Naive thymus-derived CD4-positive, alpha-beta T cell (primary cell): ENCODE measurements around the gene SIK3. TPM values are rescaled to one million over a fixed set of nuclear protein-coding genes. Genes with fewer than 3 reads are reported as not detected.

ENCODE experiments used
- ATAC-seq: fragments of 150-1000 bp; cut with Tn5 transposase; 2 replicates; pipeline ENCODE4 v1.10.0; 2021; ENCODE audit warnings: mild to moderate bottlenecking, moderate library complexity
- CTCF ChIA-PET: fragments of 350-600 bp; sonication (Branson Sonifier 250); formaldehyde crosslinking; loops from one replicate; lab custom pipeline; 2021; ENCODE audit warnings: antibody characterized with exemption; lab: Charles Lee
- POLR2A ChIA-PET: fragments of 350-600 bp; sonication (Branson Sonifier 250); formaldehyde crosslinking; loops from one replicate; lab custom pipeline; 2021; ENCODE audit warnings: antibody characterized with exemption, inconsistent platforms; lab: Charles Lee
- DNase-seq, 9 donors: peaks; one replicate each; pipeline versions ENCODE4 v3.0.0 to v3.0.0-alpha.2; 2020 to 2022; ENCODE audit warnings: mixed read lengths in 1 of 9
- H3K27ac ChIP-seq: one replicate; pipeline ENCODE4 v1.7.0; 2013; ENCODE audit warnings: mild to moderate bottlenecking, low read depth, low read length, moderate library complexity
- H3K27me3 ChIP-seq, 2 donors: one replicate each; pipeline ENCODE4 v1.7.0; 2013; ENCODE audit warnings: low read length in 2 of 2, mild to moderate bottlenecking in 2 of 2, moderate library complexity in 2 of 2; ENCODE audit not compliant: control insufficient read depth in 2 of 2, insufficient read depth in 2 of 2
- H3K36me3 ChIP-seq, 3 experiments: 1 replicate in 2 of 3; 2 replicates in 1 of 3; pipeline ENCODE4 v1.7.0; 2013; ENCODE audit warnings: low read length in 3 of 3, mild to moderate bottlenecking in 3 of 3, moderate library complexity in 1 of 3; ENCODE audit not compliant: insufficient read depth in 3 of 3, control insufficient read depth in 2 of 3
- H3K4me1 ChIP-seq, 2 donors: one replicate each; pipeline ENCODE4 v1.7.0; 2013; ENCODE audit warnings: low read length in 2 of 2, mild to moderate bottlenecking in 2 of 2, moderate library complexity in 1 of 2; ENCODE audit not compliant: control insufficient read depth in 2 of 2, insufficient read depth in 2 of 2
- H3K4me3 ChIP-seq: 2 replicates; pipeline ENCODE4 v1.7.0; 2013; ENCODE audit warnings: mild to moderate bottlenecking, low read length
- H3K9me3 ChIP-seq, 3 experiments: 1 replicate in 2 of 3; 2 replicates in 1 of 3; pipeline ENCODE4 v1.7.0; 2013; ENCODE audit warnings: low read length in 3 of 3; ENCODE audit not compliant: control insufficient read depth in 2 of 3
- H3K27ac Mint-ChIP-seq, 9 donors: one replicate each; pipeline ENCODE4 v1.8.0; 2020 to 2022; ENCODE audit warnings: mixed read lengths in 9 of 9, mild to moderate bottlenecking in 8 of 9, moderate library complexity in 5 of 9, inconsistent platforms in 2 of 9
- H3K27me3 Mint-ChIP-seq, 5 donors: one replicate each; pipeline ENCODE4 v1.8.0; 2021 to 2022; ENCODE audit warnings: mixed read lengths in 5 of 5, mild to moderate bottlenecking in 1 of 5
- H3K36me3 Mint-ChIP-seq, 5 donors: one replicate each; pipeline ENCODE4 v1.8.0; 2020 to 2022; ENCODE audit warnings: mixed read lengths in 5 of 5, mild to moderate bottlenecking in 3 of 5, inconsistent platforms in 1 of 5
- H3K4me1 Mint-ChIP-seq, 7 donors: one replicate each; pipeline ENCODE4 v1.8.0; 2020 to 2022; ENCODE audit warnings: mixed read lengths in 7 of 7, mild to moderate bottlenecking in 3 of 7, inconsistent platforms in 1 of 7
- H3K4me3 Mint-ChIP-seq, 10 donors: one replicate each; pipeline ENCODE4 v1.8.0; 2020 to 2022; ENCODE audit warnings: mild to moderate bottlenecking in 10 of 10, mixed read lengths in 10 of 10, moderate library complexity in 6 of 10, inconsistent platforms in 2 of 10
- H3K9me3 Mint-ChIP-seq, 11 donors: one replicate each; pipeline ENCODE4 v1.8.0; 2020 to 2022; ENCODE audit warnings: mixed read lengths in 11 of 11, mild to moderate bottlenecking in 4 of 11, inconsistent platforms in 1 of 11, moderate library complexity in 1 of 11
- intact Hi-C, 2 donors: fragments of 100-400 bp; cut with micrococcal nuclease; formaldehyde crosslinking; loops; one replicate each; pipeline ENCODE4 v1.15.1; 2023
- polyA plus RNA-seq, 2 donors: library from polyadenylated mRNA; unstranded; fragments of 300-500 nt; fragmentation: Illumina TruSeq; gene quantifications; one replicate each; pipeline ENCODE4 v1.2.3, GENCODE V29; 2021
- total RNA-seq, 6 experiments: library from RNA in 5 of 6; stranded (reverse) in 5 of 6; gene quantifications; 1 replicate in 5 of 6; 2 replicates in 1 of 6; pipeline ENCODE4 v1.2.3 and lab custom pipeline; 2021 to 2026

Gene SIK3
- total RNA-seq: 10 to 100 TPM; 34.4 to 85.2 (median 67.0) TPM
- 10 to 100 TPM; 13.3 to 24.0 TPM for polyA plus RNA-seq
- 84.0 reads per million, percentile 81 among the genes with 10 or more reads in this experiment for total RNA-seq (lab: John Stamatoyannopoulos, UW)

DNA sequence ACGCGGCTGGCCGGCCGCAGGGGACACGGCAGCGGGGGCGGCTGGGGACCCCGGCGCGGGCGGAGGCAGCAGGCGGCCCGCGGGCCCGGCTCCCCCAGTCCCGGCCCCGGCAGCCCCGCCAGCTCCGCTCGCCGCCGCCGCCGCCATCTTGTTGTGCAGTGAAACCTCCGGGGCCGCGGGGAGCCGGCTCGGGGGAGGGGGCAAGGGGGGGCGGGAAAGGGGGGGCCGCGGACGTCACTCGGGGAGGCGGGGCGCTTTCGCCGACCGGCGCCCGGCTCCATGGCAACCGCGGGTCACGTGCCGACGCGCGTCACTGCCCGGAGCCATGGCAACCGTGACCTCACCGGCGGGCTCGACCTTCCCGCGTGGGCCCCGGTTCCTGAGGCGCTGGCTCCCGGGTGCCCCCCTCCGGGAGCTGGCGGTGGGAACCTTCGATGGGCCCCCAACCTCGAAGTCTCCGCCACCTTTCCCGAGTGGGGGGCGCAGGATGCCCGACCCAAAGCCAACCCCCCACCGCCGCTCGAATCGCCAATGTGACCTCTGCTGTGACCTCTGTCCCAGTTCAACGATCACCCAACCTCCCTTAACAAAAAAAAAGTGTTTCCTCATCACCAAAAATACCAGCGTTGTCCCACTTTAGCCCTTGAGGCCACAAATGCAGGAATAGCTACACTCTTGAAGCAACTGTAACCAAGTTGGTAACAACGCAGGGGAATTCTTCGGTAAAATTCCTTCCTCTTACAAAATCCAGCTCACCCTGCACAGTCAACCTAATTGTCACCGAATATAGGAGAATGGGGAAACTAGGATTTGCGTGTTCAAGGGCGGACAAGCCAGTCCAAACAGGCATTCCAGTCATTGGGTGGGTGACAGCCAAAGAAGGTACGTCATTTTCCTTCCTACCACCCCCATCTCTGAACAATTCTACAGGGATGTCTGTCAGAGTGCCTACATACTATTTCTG is at the start of gene SIK3:
TSS of gene SIK3 (minus strand) at position 160 of the 964 bp plus-strand sequence. CDS start at position 147, 13 bp downstream.
- peak within 1 kb of the TSS; percentile 91 to 97 (median 95) for H3K4me3 Mint-ChIP-seq
- ATAC-seq (peak; percentile 89), DNase-seq (peak; percentile 90 to 94 (median 91))
- H3K4me1 Mint-ChIP-seq: peaks cover 30 to 59% (median 50%) of the 10 kb centered on the region in 7 donors
- intact Hi-C loops: loop anchor here (1.0 to 5.0 kb wide), 11 partner anchors 44 to 326 kb away; partner anchors contain the start of genes PAFAH1B2 (in 2 of the 2), APOA1 (in 1 of the 2), BUD13 (in 1 of the 2) and ZPR1 (in 1 of the 2)
- no peaks in the 10 kb centered on the region for H3K27me3 ChIP-seq
- peaks cover 0 to 3% (median 0%) of the 10 kb centered on the region in 5 donors for H3K27me3 Mint-ChIP-seq
- ChIA-PET CTCF (interaction anchor here (0.6 to 1.8 kb wide), 9 partner anchors 58 to 1514 kb away, joined by 3 to 10 read pairs (median 4); partner anchors contain the start of gene APOA5), POLR2A (interaction anchor here (0.6 to 3.9 kb wide), 17 partner anchors 8 to 326 kb away, joined by 3 to 40 read pairs (median 3); partner anchors contain the start of genes APOA5, BUD13 and ZPR1)
- peaks cover 27 to 29% of the 10 kb centered on the region in 2 donors for H3K4me1 ChIP-seq
- H3K9me3 Mint-ChIP-seq: peaks cover 0 to 5% (median 0%) of the 10 kb centered on the region in 11 donors
- H3K36me3 ChIP-seq: no peaks in the 10 kb centered on the region
- no peaks in the 10 kb centered on the region for H3K9me3 ChIP-seq
- peaks cover 0 to 4% (median 0%) of the 10 kb centered on the region in 5 donors for H3K36me3 Mint-ChIP-seq
- H3K27ac Mint-ChIP-seq: peak within 1 kb of the TSS; percentile 95 to 100 (median 98)
- peak within 1 kb of the TSS; percentile 99 for H3K27ac ChIP-seq
- peak within 1 kb of the TSS; percentile 68 for H3K4me3 ChIP-seq

DNA sequence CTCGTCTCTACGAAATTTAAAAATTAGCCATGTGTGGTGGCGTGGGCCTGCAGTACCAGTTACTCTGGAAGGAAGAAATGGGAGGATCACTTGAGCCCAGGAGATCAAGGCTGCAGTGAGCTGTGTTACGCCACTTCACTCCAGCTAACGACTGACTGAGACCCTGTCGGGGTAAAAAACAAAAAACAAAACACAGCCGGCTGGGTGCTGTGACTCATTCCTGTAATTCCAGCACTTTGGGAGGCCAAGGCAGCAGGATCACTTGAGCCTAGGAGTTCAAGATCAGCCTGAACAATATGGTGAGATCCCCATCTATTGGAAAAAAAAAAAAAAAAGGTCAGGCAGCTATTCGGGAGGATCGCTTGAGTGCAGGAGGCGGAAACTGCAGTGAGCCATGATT is 48.3 kb upstream of the SIK3 start:
- H3K36me3 Mint-ChIP-seq: peaks cover 4 to 12% (median 5%) of the 10 kb centered on the region in 5 donors
- H3K9me3 Mint-ChIP-seq: no peaks in the 10 kb centered on the region
- peak overlapping the region in 5 of 9 donors; percentile 30 to 97 (median 75) for H3K27ac Mint-ChIP-seq
- Histone ChIP-seq H3K36me3 (peaks cover 0 to 10% (median 0%) of the 10 kb centered on the region in 3 experiments), H3K4me3 (no peak overlapping the region), H3K4me1 (peaks cover 10 to 13% of the 10 kb centered on the region in 2 donors), H3K27me3 (no peaks in the 10 kb centered on the region), H3K9me3 (no peaks in the 10 kb centered on the region), H3K27ac (peak overlapping the region; percentile 14)
- DNase-seq (no peak), ATAC-seq (no peak)
- intact Hi-C loops: no loop called here
- CTCF ChIA-PET: interaction anchor here (0.7 to 1.5 kb wide), 4 partner anchors 34 to 84 kb away, joined by 3 to 6 read pairs (median 4); no protein-coding TSS in a partner anchor
- H3K4me1 Mint-ChIP-seq: peaks cover 35 to 77% (median 54%) of the 10 kb centered on the region in 7 donors
- POLR2A ChIA-PET: interaction anchor here (0.6 to 2.6 kb wide), 8 partner anchors 13 to 359 kb away, joined by 3 to 10 read pairs (median 6); partner anchors contain the start of gene ZPR1
- peaks cover 0 to 5% (median 0%) of the 10 kb centered on the region in 5 donors for H3K27me3 Mint-ChIP-seq
- peak overlapping the region in 8 of 10 donors; percentile 88 to 100 (median 96) for H3K4me3 Mint-ChIP-seq

DNA sequence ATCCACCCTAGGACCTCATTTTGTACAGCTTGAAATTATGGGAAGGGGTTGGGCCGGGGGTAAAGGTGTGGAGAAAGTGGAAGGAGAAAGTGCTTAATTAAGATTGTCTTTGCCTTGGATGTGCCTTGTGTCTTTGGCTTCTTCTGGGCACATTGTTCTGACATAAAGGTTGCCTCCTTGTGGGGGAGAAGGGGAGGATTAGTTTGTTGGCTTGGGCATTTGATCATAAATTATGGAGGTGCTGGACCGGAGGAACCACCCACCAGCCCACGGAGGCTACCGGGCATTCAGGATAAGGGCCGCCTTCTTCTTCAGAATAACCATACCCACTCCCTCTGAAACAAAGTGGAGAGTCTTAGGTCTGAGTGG is 47.1 kb upstream of the SIK3 start:
- Histone ChIP-seq H3K4me3 (peak overlapping the region; percentile 89), H3K4me1 (peaks cover 10 to 13% of the 10 kb centered on the region in 2 donors), H3K36me3 (peaks cover 0 to 10% (median 0%) of the 10 kb centered on the region in 3 experiments), H3K27ac (peak overlapping the region; percentile 85), H3K9me3 (no peaks in the 10 kb centered on the region), H3K27me3 (no peaks in the 10 kb centered on the region)
- Mint-ChIP-seq H3K9me3 (no peaks in the 10 kb centered on the region), H3K4me3 (peak overlapping the region; percentile 88 to 100 (median 96)), H3K36me3 (peaks cover 4 to 10% (median 5%) of the 10 kb centered on the region in 5 donors), H3K27ac (peak overlapping the region; percentile 90 to 97 (median 95)), H3K27me3 (peaks cover 0 to 16% (median 4%) of the 10 kb centered on the region in 5 donors), H3K4me1 (peaks cover 32 to 67% (median 50%) of the 10 kb centered on the region in 7 donors)
- POLR2A ChIA-PET: interaction anchor here (0.6 to 3.2 kb wide), 6 partner anchors 9 to 371 kb away, joined by 3 to 42 read pairs (median 8); partner anchors contain the start of genes PCSK7 and SIDT2
- DNase-seq (peak in 3 of 9 donors; percentile 4 to 14 (median 5)), ATAC-seq (peak; percentile 19)
- intact Hi-C loops: no loop called here
- CTCF ChIA-PET: no interaction called here

DNA sequence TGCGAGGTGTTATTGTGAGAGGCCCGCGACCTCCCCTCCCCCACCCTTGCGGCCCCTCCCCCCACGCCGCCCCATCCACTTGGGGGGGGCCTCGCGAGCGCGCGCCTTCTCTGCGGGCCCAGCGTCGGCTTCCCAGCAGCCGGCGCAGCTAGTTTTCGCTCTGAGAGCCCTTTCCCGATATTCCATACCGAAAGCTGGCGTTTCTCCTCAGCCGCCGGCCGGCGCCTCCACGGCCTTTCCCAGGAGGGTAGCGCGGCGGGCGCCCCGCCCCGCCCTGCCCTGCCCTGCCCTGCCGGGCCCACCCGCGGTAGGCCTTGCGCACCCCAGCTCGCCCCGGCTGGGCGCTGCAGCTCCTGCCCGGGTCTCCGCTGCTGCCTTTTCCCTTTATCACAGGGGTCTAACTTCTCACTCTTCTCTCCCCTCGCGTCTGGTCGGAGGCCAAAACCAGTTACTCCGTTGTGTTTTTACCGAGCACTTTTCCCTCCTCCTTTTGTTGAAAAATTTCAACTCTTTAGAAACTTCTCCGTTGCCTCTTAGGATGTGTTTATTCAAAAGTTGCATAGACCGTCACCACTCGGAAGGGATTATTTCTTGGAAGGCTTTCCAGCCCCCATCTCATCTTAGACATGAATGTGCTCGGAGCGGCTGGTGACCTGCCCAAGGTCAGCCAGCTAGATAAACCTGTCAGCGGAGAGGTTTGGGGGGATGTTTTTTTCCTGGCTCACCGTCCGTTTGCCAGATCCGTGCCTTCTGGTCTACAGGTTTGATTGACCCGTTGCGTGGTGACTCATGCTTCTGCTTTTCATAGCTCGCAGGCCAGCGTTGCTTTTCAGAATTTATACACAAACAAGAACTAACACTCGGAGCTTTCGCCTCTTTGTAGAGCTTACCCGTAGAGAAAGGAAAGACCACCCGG is 46.5 kb upstream of the SIK3 start:
- peaks cover 6 to 23% (median 10%) of the 10 kb centered on the region in 5 donors for H3K27me3 Mint-ChIP-seq
- POLR2A ChIA-PET: interaction anchor here (0.6 to 3.2 kb wide), 10 partner anchors 9 to 371 kb away, joined by 3 to 42 read pairs (median 6); partner anchors contain the start of genes PCSK7, SIDT2 and ZPR1

DNA sequence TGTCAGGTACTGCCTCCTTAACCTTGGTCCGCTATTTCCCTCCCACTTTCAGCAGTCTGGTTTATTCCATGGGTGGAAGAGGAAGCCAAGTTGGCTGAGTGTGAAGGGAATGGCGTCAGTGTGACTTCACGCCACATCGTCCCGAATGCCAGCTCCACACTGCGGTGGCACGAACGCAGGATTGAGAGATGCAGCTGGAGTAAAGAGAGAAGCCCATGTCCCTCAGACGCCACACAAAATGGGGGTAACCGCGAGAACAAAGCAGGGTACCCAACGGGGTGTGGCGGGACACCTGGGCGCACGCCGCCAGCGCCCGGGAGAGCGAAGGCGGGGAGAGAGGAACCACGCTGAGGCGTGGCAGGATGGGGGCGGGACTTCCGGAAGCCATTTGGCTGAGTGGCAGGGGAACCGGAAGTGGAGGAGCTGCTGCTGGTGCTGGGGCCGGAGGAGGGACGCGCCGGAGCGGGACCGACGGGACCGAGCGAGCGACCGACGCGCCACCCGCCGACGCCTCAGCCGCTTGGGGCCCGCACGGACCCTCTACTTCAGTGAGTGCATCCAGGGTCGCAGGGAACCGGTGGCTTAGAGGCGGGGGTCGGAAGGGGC is 45.7 kb upstream of the SIK3 start, which contains the start of gene PAFAH1B2:
TSS of gene PAFAH1B2 (plus strand) at position 417 of the 606 bp plus-strand sequence. CDS start 8,161 bp downstream, outside the sequence.
- H3K36me3 ChIP-seq: peaks cover 0 to 10% (median 0%) of the 10 kb centered on the region in 3 experiments
- no peaks in the 10 kb centered on the region for H3K9me3 Mint-ChIP-seq
- no peaks in the 10 kb centered on the region for H3K9me3 ChIP-seq
- H3K4me1 ChIP-seq: peaks cover 6 to 10% of the 10 kb centered on the region in 2 donors
- no peaks in the 10 kb centered on the region for H3K27me3 ChIP-seq
- DNase-seq (peak; percentile 88 to 95 (median 94)), ATAC-seq (peak; percentile 94)
- H3K36me3 Mint-ChIP-seq: peaks cover 4 to 8% (median 5%) of the 10 kb centered on the region in 5 donors
- ChIA-PET CTCF (interaction anchor here (0.8 kb wide), 1 partner anchor 218 kb away, joined by 3 read pairs; no protein-coding TSS in a partner anchor), POLR2A (interaction anchor here (0.8 to 3.2 kb wide), 10 partner anchors 10 to 357 kb away, joined by 3 to 42 read pairs (median 6); partner anchors contain the start of genes CEP164, PCSK7, SIDT2 and ZPR1)
- peak within 1 kb of the TSS; percentile 90 to 98 (median 97) for H3K27ac Mint-ChIP-seq
- peak within 1 kb of the TSS; percentile 85 for H3K27ac ChIP-seq
- H3K4me1 Mint-ChIP-seq: peaks cover 28 to 57% (median 44%) of the 10 kb centered on the region in 7 donors
- intact Hi-C loops: loop anchor here (1.0 to 5.0 kb wide), 8 partner anchors 33 to 371 kb away; partner anchors contain the start of genes PCSK7 (in 2 of the 2), RNF214 (in 2 of the 2), SIDT2 (in 2 of the 2) and SIK3 (in 2 of the 2)
- peaks cover 11 to 24% (median 12%) of the 10 kb centered on the region in 5 donors for H3K27me3 Mint-ChIP-seq
- H3K4me3 ChIP-seq: peak within 1 kb of the TSS; percentile 89
- peak within 1 kb of the TSS; percentile 88 to 100 (median 97) for H3K4me3 Mint-ChIP-seq

More for the DNA sequence above, 46.5 kb upstream of the SIK3 start:
- peak in 7 of 9 donors; percentile 9 to 42 (median 26) for DNase-seq
- peak overlapping the region; percentile 88 to 100 (median 97) for H3K4me3 Mint-ChIP-seq
- H3K4me1 Mint-ChIP-seq: peaks cover 31 to 62% (median 47%) of the 10 kb centered on the region in 7 donors
- CTCF ChIA-PET: interaction anchor here (0.8 kb wide), 1 partner anchor 219 kb away, joined by 3 read pairs; no protein-coding TSS in a partner anchor
- no peaks in the 10 kb centered on the region for H3K9me3 ChIP-seq
- peak overlapping the region; percentile 90 to 98 (median 97) for H3K27ac Mint-ChIP-seq
- intact Hi-C loops: loop anchor here (1.0 to 5.0 kb wide), 8 partner anchors 33 to 371 kb away; partner anchors contain the start of genes PCSK7 (in 2 of the 2), RNF214 (in 2 of the 2), SIDT2 (in 2 of the 2) and SIK3 (in 2 of the 2)
- no peaks in the 10 kb centered on the region for H3K9me3 Mint-ChIP-seq
- peaks cover 0 to 10% (median 0%) of the 10 kb centered on the region in 3 experiments for H3K36me3 ChIP-seq
- H3K27me3 ChIP-seq: no peaks in the 10 kb centered on the region
- peaks cover 8 to 10% of the 10 kb centered on the region in 2 donors for H3K4me1 ChIP-seq
- H3K4me3 ChIP-seq: peak overlapping the region; percentile 89
- H3K36me3 Mint-ChIP-seq: peaks cover 4 to 8% (median 5%) of the 10 kb centered on the region in 5 donors
- ATAC-seq: peak; percentile 55
- peak overlapping the region; percentile 85 for H3K27ac ChIP-seq
